Epithelial cell of esophagus (primary cell): ENCODE data around the gene MRPS9.

Source experiments
- DNase-seq: peaks from one replicate; pipeline ENCODE4 v3.0.0; 2010; ENCODE audit warnings: low read depth
- H3K4me3 ChIP-seq: 2 replicates; pipeline ENCODE4 v1.5.1; 2011; ENCODE audit warnings: mild to moderate bottlenecking, low read length, control low read depth
- TF ChIP-seq, protein P1 (sequence below): IDR thresholded peaks from 2 replicates; pipeline ENCODE4 v1.5.1; 2011; ENCODE audit warnings: low read depth, mild to moderate bottlenecking, low read length, control low read depth, inconsistent platforms; ENCODE audit not compliant: insufficient read depth; ENCODE audit errors: missing control alignments

MRPS9 gene

GRCh38 chr2:105062158-105062557 lies 24.3 kb downstream of the MRPS9 start:
- no peak overlapping the region for H3K4me3 ChIP-seq
- TF ChIP-seq, protein P1, sequence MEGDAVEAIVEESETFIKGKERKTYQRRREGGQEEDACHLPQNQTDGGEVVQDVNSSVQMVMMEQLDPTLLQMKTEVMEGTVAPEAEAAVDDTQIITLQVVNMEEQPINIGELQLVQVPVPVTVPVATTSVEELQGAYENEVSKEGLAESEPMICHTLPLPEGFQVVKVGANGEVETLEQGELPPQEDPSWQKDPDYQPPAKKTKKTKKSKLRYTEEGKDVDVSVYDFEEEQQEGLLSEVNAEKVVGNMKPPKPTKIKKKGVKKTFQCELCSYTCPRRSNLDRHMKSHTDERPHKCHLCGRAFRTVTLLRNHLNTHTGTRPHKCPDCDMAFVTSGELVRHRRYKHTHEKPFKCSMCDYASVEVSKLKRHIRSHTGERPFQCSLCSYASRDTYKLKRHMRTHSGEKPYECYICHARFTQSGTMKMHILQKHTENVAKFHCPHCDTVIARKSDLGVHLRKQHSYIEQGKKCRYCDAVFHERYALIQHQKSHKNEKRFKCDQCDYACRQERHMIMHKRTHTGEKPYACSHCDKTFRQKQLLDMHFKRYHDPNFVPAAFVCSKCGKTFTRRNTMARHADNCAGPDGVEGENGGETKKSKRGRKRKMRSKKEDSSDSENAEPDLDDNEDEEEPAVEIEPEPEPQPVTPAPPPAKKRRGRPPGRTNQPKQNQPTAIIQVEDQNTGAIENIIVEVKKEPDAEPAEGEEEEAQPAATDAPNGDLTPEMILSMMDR, result no peak
- no peak for DNase-seq

DNA sequence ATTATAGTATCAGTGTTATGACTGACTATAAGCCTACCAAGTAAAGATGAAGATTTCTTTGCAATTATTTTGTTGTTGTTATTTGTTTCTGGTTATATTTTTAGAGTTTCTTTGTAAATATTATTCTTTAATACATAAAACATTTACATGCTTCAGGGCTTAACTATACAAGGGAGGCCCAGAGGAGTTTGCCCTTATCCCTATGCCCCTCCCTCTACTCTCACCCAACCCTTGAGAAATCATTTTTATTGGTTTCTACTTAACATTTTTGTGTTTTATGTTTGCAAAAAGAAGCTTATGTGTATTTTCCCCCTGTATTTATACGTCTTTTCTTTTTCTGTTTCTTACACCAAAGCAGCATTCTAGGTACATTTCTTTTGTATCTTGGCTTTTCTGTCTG lies 30.5 kb downstream of the MRPS9 start:
- DNase-seq, result no peak
- no peak overlapping the region for H3K4me3 ChIP-seq
- TF ChIP-seq, protein P1, result no peak

- TF ChIP-seq, protein P1, result no peak
- no peak overlapping the region for H3K4me3 ChIP-seq
- DNase-seq, result no peak
These were observed 31.0 kb downstream of the MRPS9 start for GRCh38 chr2:105068875-105069274.

- no peak for DNase-seq
- TF ChIP-seq, protein P1, result no peak
- no peak overlapping the region for H3K4me3 ChIP-seq
These were observed 32.4 kb downstream of the MRPS9 start for GRCh38 chr2:105070010-105070865.

DNA sequence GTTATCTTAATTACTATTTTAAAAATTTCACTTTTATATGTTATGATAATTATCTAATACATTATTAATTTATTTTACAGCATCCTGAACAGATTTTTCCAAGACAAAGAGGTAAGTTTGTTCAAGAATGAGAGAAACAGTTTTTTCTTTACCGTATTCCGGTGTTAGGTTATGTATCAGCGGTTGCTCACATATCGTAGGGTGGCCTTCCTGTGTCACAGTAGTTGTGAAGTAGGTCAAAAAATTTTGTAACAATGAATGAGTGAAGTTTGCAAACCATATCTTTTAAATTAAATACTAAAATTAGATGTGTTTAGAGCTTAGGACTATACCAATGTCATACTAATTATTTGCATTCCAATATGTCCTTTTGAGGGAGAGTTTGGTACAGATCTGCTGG lies 33.5 kb downstream of the MRPS9 start:
- TF ChIP-seq, protein P1, result no peak
- H3K4me3 ChIP-seq, result no peak overlapping the region
- DNase-seq, result no peak

DNA sequence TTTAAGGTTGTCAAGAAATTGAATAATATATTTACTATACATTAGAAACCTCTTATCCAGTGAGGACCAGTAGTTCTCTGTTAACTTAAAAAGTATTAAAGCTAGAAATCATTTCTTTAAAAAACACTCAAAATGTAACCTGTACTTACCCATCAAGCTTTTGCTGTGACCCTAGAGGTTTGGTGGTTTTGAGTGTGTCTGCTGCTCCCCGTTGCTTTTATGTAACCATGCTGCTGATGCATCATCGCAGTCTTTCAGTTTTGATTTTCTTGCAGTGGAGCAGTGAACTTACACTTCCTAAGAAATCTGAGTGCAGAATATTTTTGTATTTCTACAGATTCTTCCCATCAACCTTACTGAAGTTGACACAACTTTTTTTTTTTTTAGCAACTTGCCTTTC lies 34.2 kb downstream of the MRPS9 start:
- TF ChIP-seq, protein P1, result no peak
- no peak for DNase-seq
- no peak overlapping the region for H3K4me3 ChIP-seq

DNA sequence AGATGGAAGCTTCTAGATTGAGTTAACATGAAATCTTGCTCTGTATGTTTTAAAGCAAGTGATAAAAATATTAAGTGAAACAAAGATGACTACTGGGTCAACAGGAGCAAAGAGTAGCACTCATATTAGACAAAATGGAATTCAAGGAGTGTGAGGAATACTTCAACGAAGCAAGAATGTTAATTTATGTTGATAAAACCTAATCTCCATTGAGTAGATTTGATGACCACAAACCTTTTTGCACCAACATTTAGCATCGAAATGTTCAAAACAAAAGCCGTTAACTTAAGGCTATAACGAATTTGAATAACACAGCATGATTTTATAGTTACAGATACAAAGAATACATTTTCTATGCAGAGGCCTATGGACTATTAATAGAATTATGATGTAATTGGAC lies 35.7 kb downstream of the MRPS9 start:
- TF ChIP-seq, protein P1, result no peak
- no peak for DNase-seq
- no peak overlapping the region for H3K4me3 ChIP-seq
